GM18498 (cell line): Measurements from ENCODE around the gene CCR5AS.
"Not testable (repeated sequence)": the region's sequence is repeated elsewhere in the genome, so short reads cannot be mapped to it uniquely, and the experiment has no call there.

Source experiments
- ATAC-seq: cut with Tn5 transposase; IDR thresholded peaks from one replicate; pipeline ENCODE4 v1.9.1; 2021; ENCODE audit warnings: mild to moderate bottlenecking, moderate library complexity; ENCODE audit not compliant: unreplicated experiment

Gene CCR5AS

GRCh38 chr3:46359733-46360493 lies 47.0 kb downstream of the CCR5AS start:
- ATAC-seq, result peak; percentile 65

- no peak for ATAC-seq
These were observed 48.4 kb downstream of the CCR5AS start for GRCh38 chr3:46358466-46358865.

GRCh38 chr3:46356909-46357308 lies 50.0 kb downstream of the CCR5AS start:
- ATAC-seq, result no peak

- ATAC-seq, result no peak
These were observed 50.6 kb downstream of the CCR5AS start for GRCh38 chr3:46356276-46356675.

- ATAC-seq, result no peak
These were observed 51.9 kb downstream of the CCR5AS start for GRCh38 chr3:46354984-46355383.

GRCh38 chr3:46354478-46354877 lies 52.4 kb downstream of the CCR5AS start:
- no peak for ATAC-seq

GRCh38 chr3:46353647-46354410 lies 53.0 kb downstream of the CCR5AS start, which contains the start of gene CCR2:
Gene CCR2 (plus strand): TSS chr3:46354111. CDS start chr3:46357528, 3,417 bp downstream.
- ATAC-seq, result no peak

GRCh38 chr3:46353090-46353489 lies 53.8 kb downstream of the CCR5AS start:
- ATAC-seq, result no peak

- no peak for ATAC-seq
These were observed 55.2 kb downstream of the CCR5AS start for GRCh38 chr3:46351646-46352045.

GRCh38 chr3:46350262-46350565 lies 56.7 kb downstream of the CCR5AS start:
- ATAC-seq, result peak; percentile 32

- peak; percentile 76 for ATAC-seq
These were observed 57.2 kb downstream of the CCR5AS start for GRCh38 chr3:46349484-46350261.

- no peak for ATAC-seq
These were observed 57.9 kb downstream of the CCR5AS start for GRCh38 chr3:46348823-46349482.

- no peak for ATAC-seq
These were observed 62.4 kb downstream of the CCR5AS start for GRCh38 chr3:46344476-46344875.

GRCh38 chr3:46338840-46339239 lies 68.0 kb downstream of the CCR5AS start:
- no peak for ATAC-seq

- ATAC-seq, result no peak
These were observed 69.0 kb downstream of the CCR5AS start for GRCh38 chr3:46337911-46338310.

- no peak for ATAC-seq
These were observed 71.3 kb downstream of the CCR5AS start for GRCh38 chr3:46335541-46335940.

- no peak for ATAC-seq
These were observed 72.0 kb downstream of the CCR5AS start for GRCh38 chr3:46334741-46335478.

- ATAC-seq, result not testable (repeated sequence)
These were observed 76.2 kb downstream of the CCR5AS start for GRCh38 chr3:46330676-46331075.

GRCh38 chr3:46325645-46326300 lies 81.1 kb downstream of the CCR5AS start:
- ATAC-seq, result no peak

- ATAC-seq, result no peak
These were observed 82.8 kb downstream of the CCR5AS start for GRCh38 chr3:46324036-46324435.
